ENCODE measurements around the gene FOSL2.

Gene FOSL2

GRCh38 chr2:28453396-28453795 is 60.7 kb downstream of the FOSL2 start:
- DNase-seq, result no peak

- no peak for DNase-seq
Measured at GRCh38 chr2:28454016-28454930, 61.6 kb downstream of the FOSL2 start.

GRCh38 chr2:28457237-28457636 is 64.6 kb downstream of the FOSL2 start:
- DNase-seq, result no peak

- DNase-seq, result no peak
Measured at GRCh38 chr2:28461056-28461455, 68.4 kb downstream of the FOSL2 start.

- no peak for DNase-seq
Measured at GRCh38 chr2:28462122-28462521, 69.5 kb downstream of the FOSL2 start.

GRCh38 chr2:28463211-28463816 is 70.7 kb downstream of the FOSL2 start:
- no peak for DNase-seq

GRCh38 chr2:28463893-28464292 is 71.2 kb downstream of the FOSL2 start:
- DNase-seq, result no peak

GRCh38 chr2:28465148-28465885 is 72.7 kb downstream of the FOSL2 start:
- DNase-seq, result no peak

Measured in hippocampal formation (tissue), 2 donors.